Retinal pigment epithelial cell (primary cell): ENCODE data around the gene PRR9.

Experiments used
- DNase-seq: peaks from one replicate; pipeline ENCODE4 v3.0.0-alpha.2; 2010; ENCODE audit warnings: low read depth
- H3K4me3 ChIP-seq: 2 replicates; pipeline ENCODE4 v1.5.1; 2011; ENCODE audit warnings: mild to moderate bottlenecking, low read length, control low read depth, moderate library complexity
- TF ChIP-seq, protein P1 (sequence below): conservative IDR thresholded peaks from 2 replicates; pipeline ENCODE4 v1.5.1; 2011; ENCODE audit warnings: low read depth, low read length, control low read depth, inconsistent platforms

PRR9 gene

DNA sequence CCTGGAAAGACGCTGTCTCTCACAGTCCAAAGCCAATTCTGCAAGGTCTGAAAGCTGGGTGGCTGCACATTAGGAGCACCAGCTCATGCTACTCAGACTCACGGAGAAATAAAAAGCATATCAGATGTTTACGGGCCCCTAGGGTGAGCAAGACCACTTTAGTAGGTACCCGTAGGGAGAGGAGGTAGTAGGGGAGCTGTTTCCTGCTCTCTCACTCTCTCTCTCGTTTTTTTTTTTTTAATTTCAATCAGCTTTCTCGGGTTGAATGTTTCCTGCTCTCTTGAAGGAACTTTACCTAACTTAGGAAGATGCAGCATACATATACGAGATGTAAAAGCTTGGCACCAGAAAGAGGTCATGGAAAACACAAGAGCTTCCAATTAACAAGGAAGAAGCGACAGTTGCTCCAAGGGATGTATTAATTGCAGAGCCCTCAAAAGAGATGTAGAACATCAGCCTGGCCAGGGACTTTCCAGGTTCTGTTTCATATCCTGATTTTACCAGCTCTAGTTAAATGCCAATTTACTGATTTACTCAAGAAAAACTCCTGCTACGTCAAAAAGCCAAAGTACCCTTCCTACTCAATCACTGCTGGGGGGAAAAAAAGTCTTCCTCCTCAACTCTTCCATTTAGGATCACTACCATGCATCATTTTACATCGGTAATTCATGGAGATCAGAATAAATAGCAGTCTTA, 45.2 kb downstream of the PRR9 start:
- no peak overlapping the region for H3K4me3 ChIP-seq
- no peak for DNase-seq
- TF ChIP-seq, protein P1, sequence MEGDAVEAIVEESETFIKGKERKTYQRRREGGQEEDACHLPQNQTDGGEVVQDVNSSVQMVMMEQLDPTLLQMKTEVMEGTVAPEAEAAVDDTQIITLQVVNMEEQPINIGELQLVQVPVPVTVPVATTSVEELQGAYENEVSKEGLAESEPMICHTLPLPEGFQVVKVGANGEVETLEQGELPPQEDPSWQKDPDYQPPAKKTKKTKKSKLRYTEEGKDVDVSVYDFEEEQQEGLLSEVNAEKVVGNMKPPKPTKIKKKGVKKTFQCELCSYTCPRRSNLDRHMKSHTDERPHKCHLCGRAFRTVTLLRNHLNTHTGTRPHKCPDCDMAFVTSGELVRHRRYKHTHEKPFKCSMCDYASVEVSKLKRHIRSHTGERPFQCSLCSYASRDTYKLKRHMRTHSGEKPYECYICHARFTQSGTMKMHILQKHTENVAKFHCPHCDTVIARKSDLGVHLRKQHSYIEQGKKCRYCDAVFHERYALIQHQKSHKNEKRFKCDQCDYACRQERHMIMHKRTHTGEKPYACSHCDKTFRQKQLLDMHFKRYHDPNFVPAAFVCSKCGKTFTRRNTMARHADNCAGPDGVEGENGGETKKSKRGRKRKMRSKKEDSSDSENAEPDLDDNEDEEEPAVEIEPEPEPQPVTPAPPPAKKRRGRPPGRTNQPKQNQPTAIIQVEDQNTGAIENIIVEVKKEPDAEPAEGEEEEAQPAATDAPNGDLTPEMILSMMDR: no peak

DNA sequence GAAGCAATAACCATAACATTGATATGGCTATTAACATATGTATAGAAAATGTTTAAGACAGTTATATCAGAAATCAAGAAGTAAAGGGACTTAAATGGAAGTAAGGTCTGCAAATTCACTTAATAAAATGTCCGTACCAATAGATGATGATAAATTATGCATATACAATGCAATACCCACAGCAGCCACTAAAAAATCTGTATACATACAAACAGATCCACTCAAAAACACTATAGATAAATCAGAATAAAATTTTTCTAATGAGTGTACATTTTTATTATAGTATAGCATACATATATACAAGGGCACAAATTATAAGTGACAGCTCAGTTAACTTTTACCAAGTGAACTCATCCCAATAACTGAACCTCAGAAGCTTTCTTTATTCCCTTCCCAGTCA, 48.1 kb downstream of the PRR9 start:
- TF ChIP-seq, protein P1: no peak
- DNase-seq: no peak
- no peak overlapping the region for H3K4me3 ChIP-seq
